SJCRH30 (cell line): ENCODE results near the gene EHMT2. TPM values are rescaled to one million over a fixed set of nuclear protein-coding genes. Genes with fewer than 3 reads are reported as not detected.

Experiments
- DNase-seq, 2 experiments: peaks; one replicate each; pipeline ENCODE4 v3.0.0-alpha.2; 2015 to 2020
- H3K27ac ChIP-seq: fragments of 250-450 bp; sonication (Bioruptor Pico); 2 replicates; pipeline ENCODE4 v1.5.1; 2020; ENCODE audit warnings: mild to moderate bottlenecking, moderate library complexity
- H3K27me3 ChIP-seq: fragments of 250-450 bp; sonication (Bioruptor Pico); 2 replicates; pipeline ENCODE4 v1.5.1; 2020; ENCODE audit warnings: mild to moderate bottlenecking, moderate library complexity
- H3K36me3 ChIP-seq: fragments of 250-450 bp; sonication (Bioruptor Pico); 2 replicates; pipeline ENCODE4 v1.5.1; 2020; ENCODE audit warnings: mild to moderate bottlenecking, moderate library complexity
- H3K4me1 ChIP-seq: fragments of 250-450 bp; sonication (Bioruptor Pico); 2 replicates; pipeline ENCODE4 v1.5.1; 2020; ENCODE audit warnings: mild to moderate bottlenecking, moderate library complexity
- H3K4me3 ChIP-seq: fragments of 250-450 bp; sonication (Bioruptor Pico); 2 replicates; pipeline ENCODE4 v1.5.1; 2020; ENCODE audit warnings: mild to moderate bottlenecking, moderate library complexity
- H3K9me3 ChIP-seq: fragments of 250-450 bp; sonication (Bioruptor Pico); replicated peaks from 2 replicates; pipeline ENCODE4 v1.5.1; 2020; ENCODE audit warnings: mild to moderate bottlenecking, moderate library complexity
- total RNA-seq: library from RNA; depleted of rRNA; stranded (reverse); fragments of >200 nt; shearing (Covaris generic); gene quantifications from 2 replicates; pipeline ENCODE4 v1.2.3, GENCODE V29; 2014

EHMT2 gene
- total RNA-seq, 1 experiment from 2014 or later, result 42.1 TPM

- no peaks in the 10 kb centered on the region for H3K4me1 ChIP-seq
- H3K27me3 ChIP-seq, result no peaks in the 10 kb centered on the region
- no peak for DNase-seq
- no peak overlapping the region for H3K4me3 ChIP-seq
- no peak overlapping the region for H3K27ac ChIP-seq
- no peaks in the 10 kb centered on the region for H3K36me3 ChIP-seq
- no peaks in the 10 kb centered on the region for H3K9me3 ChIP-seq
These were observed 7.5 kb upstream of the EHMT2 start for GRCh38 chr6:31905041-31905440.

- Histone ChIP-seq H3K36me3 (no peaks in the 10 kb centered on the region), H3K27ac (no peak overlapping the region), H3K4me3 (no peak overlapping the region), H3K9me3 (no peaks in the 10 kb centered on the region), H3K27me3 (no peaks in the 10 kb centered on the region), H3K4me1 (no peaks in the 10 kb centered on the region)
- DNase-seq, result no peak
These were observed 6.5 kb upstream of the EHMT2 start for GRCh38 chr6:31903957-31904356.

GRCh38 chr6:31901953-31902643, 4.6 kb upstream of the EHMT2 start, which contains the start of gene ZBTB12:
TSS of gene ZBTB12 (minus strand) at chr6:31902086. CDS start at chr6:31901305, 781 bp downstream.
- Histone ChIP-seq H3K27me3 (no peaks in the 10 kb centered on the region), H3K4me3 (peak within 1 kb of the TSS; percentile 58), H3K27ac (no peak within 1 kb of the TSS), H3K4me1 (no peaks in the 10 kb centered on the region), H3K9me3 (no peaks in the 10 kb centered on the region), H3K36me3 (no peaks in the 10 kb centered on the region)
- peak; percentile 93 to 94 for DNase-seq

GRCh38 chr6:31901415-31901952, 4.0 kb upstream of the EHMT2 start:
- Histone ChIP-seq H3K4me1 (no peaks in the 10 kb centered on the region), H3K4me3 (peak overlapping the region; percentile 58), H3K27ac (no peak overlapping the region), H3K27me3 (no peaks in the 10 kb centered on the region), H3K9me3 (no peaks in the 10 kb centered on the region), H3K36me3 (no peaks in the 10 kb centered on the region)
- DNase-seq, result peak; percentile 54 to 55

GRCh38 chr6:31900917-31901414, 3.5 kb upstream of the EHMT2 start:
- H3K27ac ChIP-seq, result no peak overlapping the region

GRCh38 chr6:31899882-31900722, 2.6 kb upstream of the EHMT2 start:
- Histone ChIP-seq H3K9me3 (no peaks in the 10 kb centered on the region), H3K4me1 (no peaks in the 10 kb centered on the region), H3K27me3 (no peaks in the 10 kb centered on the region), H3K27ac (no peak overlapping the region), H3K36me3 (peaks cover 11% of the 10 kb centered on the region), H3K4me3 (no peak overlapping the region)
- DNase-seq, result no peak

More at GRCh38 chr6:31900917-31901414, 3.5 kb upstream of the EHMT2 start:
- Histone ChIP-seq H3K4me3 (peak overlapping the region; percentile 58), H3K9me3 (no peaks in the 10 kb centered on the region), H3K36me3 (peaks cover 3% of the 10 kb centered on the region), H3K27me3 (no peaks in the 10 kb centered on the region), H3K4me1 (no peaks in the 10 kb centered on the region)
- DNase-seq, result no peak

- no peak overlapping the region for H3K4me3 ChIP-seq
- H3K4me1 ChIP-seq, result no peaks in the 10 kb centered on the region
- H3K36me3 ChIP-seq, result peaks cover 19% of the 10 kb centered on the region
- no peaks in the 10 kb centered on the region for H3K27me3 ChIP-seq
- H3K9me3 ChIP-seq, result no peaks in the 10 kb centered on the region
- no peak overlapping the region for H3K27ac ChIP-seq
- no peak for DNase-seq
These were observed 1.7 kb upstream of the EHMT2 start for GRCh38 chr6:31899215-31899614.

GRCh38 chr6:31898383-31899011, 999 bp upstream of the EHMT2 start:
- Histone ChIP-seq H3K4me3 (peak overlapping the region; percentile 92), H3K9me3 (no peaks in the 10 kb centered on the region), H3K36me3 (peaks cover 22% of the 10 kb centered on the region), H3K27ac (peak overlapping the region; percentile 32), H3K27me3 (no peaks in the 10 kb centered on the region), H3K4me1 (no peaks in the 10 kb centered on the region)
- DNase-seq, result peak in 1 of 2 experiments; percentile 50

GRCh38 chr6:31896856-31897611, 464 bp downstream of the EHMT2 start:
- no peaks in the 10 kb centered on the region for H3K4me1 ChIP-seq
- no peaks in the 10 kb centered on the region for H3K27me3 ChIP-seq
- H3K9me3 ChIP-seq, result no peaks in the 10 kb centered on the region
- H3K27ac ChIP-seq, result no peak overlapping the region; the same call in 1 of the 2 replicates
- peak overlapping the region; percentile 92 for H3K4me3 ChIP-seq
- DNase-seq, result no peak
- H3K36me3 ChIP-seq, result peaks cover 31% of the 10 kb centered on the region

- Histone ChIP-seq H3K4me3 (peak overlapping the region; percentile 92), H3K27ac (no peak overlapping the region)
These were observed 1.0 kb downstream of the EHMT2 start for GRCh38 chr6:31896493-31896855.

GRCh38 chr6:31892821-31893220, 4.7 kb downstream of the EHMT2 start:
- Histone ChIP-seq H3K27me3 (no peaks in the 10 kb centered on the region), H3K4me1 (no peaks in the 10 kb centered on the region), H3K9me3 (no peaks in the 10 kb centered on the region), H3K4me3 (no peak overlapping the region), H3K36me3 (peaks cover 47% of the 10 kb centered on the region), H3K27ac (no peak overlapping the region)
- no peak for DNase-seq

More at GRCh38 chr6:31896493-31896855, 1.0 kb downstream of the EHMT2 start:
- Histone ChIP-seq H3K27me3 (no peaks in the 10 kb centered on the region), H3K4me1 (no peaks in the 10 kb centered on the region), H3K36me3 (peaks cover 31% of the 10 kb centered on the region), H3K9me3 (no peaks in the 10 kb centered on the region)
- DNase-seq, result no peak

- Histone ChIP-seq H3K27me3 (no peaks in the 10 kb centered on the region), H3K4me1 (no peaks in the 10 kb centered on the region), H3K4me3 (no peak overlapping the region), H3K9me3 (no peaks in the 10 kb centered on the region), H3K36me3 (peaks cover 53% of the 10 kb centered on the region), H3K27ac (no peak overlapping the region)
- DNase-seq, result no peak
These were observed 8.0 kb downstream of the EHMT2 start for GRCh38 chr6:31889331-31889972.

GRCh38 chr6:31888276-31889258, 8.9 kb downstream of the EHMT2 start:
- Histone ChIP-seq H3K36me3 (peaks cover 48% of the 10 kb centered on the region), H3K4me1 (no peaks in the 10 kb centered on the region), H3K27me3 (no peaks in the 10 kb centered on the region), H3K4me3 (no peak overlapping the region), H3K9me3 (no peaks in the 10 kb centered on the region), H3K27ac (no peak overlapping the region)
- peak in 1 of 2 experiments; percentile 40 for DNase-seq
